GM21367 (cell line): ENCODE measurements around the gene LRRC39.

Experiments
- ATAC-seq: cut with Tn5 transposase; IDR thresholded peaks from one replicate; pipeline ENCODE4 v1.9.1; 2021; ENCODE audit not compliant: unreplicated experiment

LRRC39 gene

GRCh38 chr1:100151679-100152078 is 26.4 kb downstream of the LRRC39 start:
- no peak for ATAC-seq

GRCh38 chr1:100147875-100148274 is 30.2 kb downstream of the LRRC39 start:
- ATAC-seq = no peak

- ATAC-seq = no peak
Observed at GRCh38 chr1:100146958-100147357, 31.1 kb downstream of the LRRC39 start.

DNA sequence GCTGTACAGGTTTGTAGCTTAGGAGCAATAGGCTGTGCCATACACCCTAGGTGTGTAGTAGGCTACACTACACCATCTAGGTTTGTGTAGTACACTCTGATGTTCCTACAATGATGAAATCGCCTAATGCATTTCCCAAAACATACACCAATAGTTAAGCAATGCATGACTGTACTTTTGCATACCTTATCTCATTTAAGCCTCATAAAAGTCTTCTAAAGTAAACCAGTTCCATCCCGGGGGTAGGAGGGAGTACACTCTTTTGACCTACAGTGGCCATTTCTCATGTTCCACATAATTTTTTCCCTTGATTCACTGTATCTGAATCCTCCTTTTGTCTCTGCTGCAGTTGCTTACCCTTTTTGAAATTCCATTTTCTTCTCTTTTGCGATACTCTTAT is 32.9 kb downstream of the LRRC39 start:
- ATAC-seq = no peak

DNA sequence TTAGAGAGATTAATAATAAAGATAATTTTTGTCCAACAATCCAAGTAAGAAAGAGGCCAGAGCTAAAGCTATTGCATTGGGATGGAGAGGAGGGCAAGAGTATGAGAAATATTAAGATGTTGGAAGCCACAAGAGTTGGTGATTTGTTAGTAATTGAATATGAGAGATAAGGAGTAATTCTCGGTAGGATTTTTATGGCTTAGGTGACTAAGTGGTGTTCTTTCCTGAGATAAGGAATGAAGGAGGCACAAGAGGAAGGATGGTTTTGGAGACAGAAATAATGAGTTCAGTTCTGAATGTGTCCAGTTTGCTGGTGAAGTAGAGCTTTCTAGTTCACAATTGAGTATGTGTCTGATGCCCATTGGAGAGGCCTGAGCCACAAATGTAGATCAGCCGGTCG is 35.7 kb downstream of the LRRC39 start:
- ATAC-seq = no peak

DNA sequence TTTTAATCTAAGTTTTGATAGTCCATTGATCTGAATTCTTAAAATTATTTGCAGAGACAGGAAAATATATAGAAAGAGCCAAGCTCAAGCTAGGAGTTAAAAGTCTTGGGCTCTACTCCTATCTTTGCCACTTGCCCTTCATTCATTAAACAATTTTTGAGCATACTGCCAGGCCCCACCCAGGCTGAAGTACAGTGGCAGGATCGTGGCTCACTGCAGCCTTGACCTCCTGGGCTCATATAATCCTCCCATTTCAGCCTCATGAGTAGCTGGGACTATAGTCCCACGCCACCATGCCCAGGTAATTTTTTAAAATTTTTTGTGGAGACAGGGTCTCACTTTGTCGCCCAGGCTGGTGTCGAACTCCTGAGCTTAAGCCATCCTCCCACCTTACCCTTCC is 36.9 kb downstream of the LRRC39 start:
- no peak for ATAC-seq

DNA sequence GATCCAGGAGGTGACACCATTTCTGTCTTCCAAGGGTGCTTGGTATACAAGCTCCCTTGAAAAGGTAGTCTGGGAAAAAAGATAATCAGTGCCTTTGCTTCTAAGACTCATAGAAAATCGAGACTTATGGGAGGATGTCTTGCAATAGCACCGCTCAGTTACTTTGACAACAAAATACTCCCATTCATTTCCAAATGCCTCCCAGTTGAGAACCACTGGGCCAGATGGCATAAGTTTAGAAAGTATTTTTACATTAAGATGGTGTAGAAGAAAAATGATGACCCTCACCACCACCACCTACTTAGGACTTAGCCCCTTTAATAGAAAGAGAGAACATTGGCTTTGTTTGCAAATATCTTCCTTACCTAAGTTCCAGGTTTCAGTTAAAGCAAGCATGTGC is 40.5 kb downstream of the LRRC39 start:
- no peak for ATAC-seq

DNA sequence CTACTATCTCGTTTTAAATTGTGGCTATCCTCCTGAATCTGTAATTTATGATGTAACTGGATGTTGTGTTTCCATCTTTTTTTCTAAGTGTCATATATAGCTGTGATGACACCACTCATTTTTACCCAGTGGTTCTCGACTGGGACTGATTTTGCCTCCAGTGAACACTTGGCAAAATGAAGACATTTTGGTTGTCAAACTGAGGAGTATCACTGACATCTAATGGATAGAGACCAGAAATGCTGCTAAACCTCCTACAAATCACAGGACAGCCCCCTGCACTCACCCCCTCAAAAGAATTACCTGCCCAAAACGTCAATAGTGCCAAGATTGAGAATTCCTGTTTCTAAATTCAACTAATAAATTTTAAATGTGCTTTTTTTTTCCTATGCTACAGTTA is 43.2 kb downstream of the LRRC39 start:
- no peak for ATAC-seq

GRCh38 chr1:100132566-100133477 is 45.2 kb downstream of the LRRC39 start, which contains the start of the genes SASS6 and TRMT13:
TSS of gene SASS6 (minus strand) at chr1:100132930. CDS start at chr1:100132814, 116 bp downstream.
TSS of gene TRMT13 (plus strand) at chr1:100133163. CDS start at chr1:100133169, 6 bp downstream.
- ATAC-seq = peak; percentile 83

DNA sequence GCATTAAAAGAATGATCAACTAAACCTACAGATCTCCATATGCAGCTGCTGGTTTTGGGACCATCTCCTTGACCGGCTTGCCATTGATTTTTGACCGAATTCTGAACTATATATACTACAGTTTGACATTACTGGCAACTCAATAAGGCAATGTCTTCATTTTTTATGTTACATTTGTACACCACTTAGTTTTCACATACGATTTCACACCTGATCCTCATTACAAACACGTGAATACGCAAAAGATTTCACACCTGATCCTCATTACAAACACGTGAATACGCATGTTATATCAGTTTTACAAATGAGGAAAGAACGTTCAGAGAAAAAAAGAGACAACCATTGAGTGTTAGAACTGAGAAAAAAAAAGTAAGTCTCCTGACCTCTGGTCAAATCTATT is 46.4 kb downstream of the LRRC39 start:
- no peak for ATAC-seq

DNA sequence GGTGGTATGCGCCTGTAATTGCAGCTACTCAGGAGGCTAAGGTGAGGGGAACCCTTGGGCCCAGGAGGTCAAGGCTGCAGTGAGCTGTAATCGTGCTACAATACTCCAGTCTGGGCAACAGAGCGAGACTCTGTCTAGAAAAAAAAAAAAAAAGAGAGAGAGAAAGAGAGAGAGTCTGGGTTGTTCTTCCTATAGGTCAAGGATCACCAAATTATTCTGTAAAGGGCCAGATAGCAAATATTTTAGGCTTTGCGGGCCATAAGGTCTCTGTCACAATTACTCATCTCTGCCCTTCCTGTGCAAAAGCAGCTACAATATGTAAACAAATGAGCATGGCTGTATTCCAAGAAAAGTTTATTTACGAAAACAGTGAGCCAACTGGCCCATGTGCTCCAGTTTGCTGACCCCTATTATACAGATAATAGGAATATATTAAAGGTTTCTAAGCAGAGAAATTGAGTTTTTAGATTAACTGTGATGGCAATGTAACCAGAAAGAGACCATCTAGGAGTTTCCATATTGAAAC is 47.4 kb downstream of the LRRC39 start:
- no peak for ATAC-seq

GRCh38 chr1:100127226-100127625 is 50.8 kb downstream of the LRRC39 start:
- no peak for ATAC-seq

- ATAC-seq = no peak
Observed at GRCh38 chr1:100122177-100122576, 55.9 kb downstream of the LRRC39 start.

DNA sequence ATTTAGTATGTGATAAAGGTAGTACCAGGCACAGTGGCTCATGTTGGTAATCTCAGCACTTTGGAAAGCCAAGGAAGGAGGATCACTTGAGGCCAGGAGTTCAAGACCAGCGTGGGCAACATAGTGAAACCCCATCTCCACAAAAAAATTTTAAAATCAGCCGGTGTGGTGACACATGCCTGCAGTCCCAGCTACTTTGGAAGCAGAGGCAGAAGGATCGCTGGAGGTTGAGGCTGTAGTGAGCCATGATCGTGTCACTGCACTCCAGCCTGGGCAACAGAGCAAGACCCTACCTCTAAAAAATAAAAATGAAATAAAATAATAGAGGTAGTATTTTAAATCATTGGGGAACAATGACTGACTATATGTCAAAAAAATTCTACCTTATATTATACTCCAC is 62.5 kb downstream of the LRRC39 start:
- no peak for ATAC-seq

DNA sequence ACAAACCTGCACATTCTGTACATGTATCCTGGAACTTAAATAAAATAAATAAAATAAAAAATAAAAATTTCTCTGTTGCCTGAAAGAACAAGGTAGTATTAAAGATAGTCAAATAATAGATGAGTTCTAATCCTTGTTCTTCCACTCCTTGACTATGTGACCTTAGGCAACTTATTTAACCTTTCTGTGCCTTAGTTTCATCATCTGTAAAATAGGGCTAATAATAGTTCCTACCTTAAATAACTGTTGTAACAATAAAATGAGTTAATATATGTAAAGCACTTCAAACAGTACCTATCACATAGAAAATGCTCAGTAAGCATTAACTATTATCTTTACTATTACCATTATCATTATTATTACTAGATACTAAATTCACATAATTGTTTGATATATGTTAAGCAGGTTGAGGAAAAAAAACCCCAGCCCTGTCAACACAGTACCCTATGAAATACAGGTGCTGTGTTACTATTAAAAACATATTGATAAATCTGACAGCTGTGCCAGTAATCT is 68.4 kb downstream of the LRRC39 start:
- ATAC-seq = no peak

- no peak for ATAC-seq
Observed at GRCh38 chr1:100107696-100108095, 70.4 kb downstream of the LRRC39 start.

GRCh38 chr1:100101564-100101963 is 76.5 kb downstream of the LRRC39 start:
- no peak for ATAC-seq

- ATAC-seq = no peak
Observed at GRCh38 chr1:100100202-100100601, 77.9 kb downstream of the LRRC39 start.
